CD4-positive, alpha-beta T cell treated with Interleukin-21 for 1 hour (primary cell): ENCODE results near the gene TLR6.

ENCODE experiments used
- DNase-seq: peaks from one replicate; pipeline ENCODE4 v3.0.0-alpha.2; 2020

Gene TLR6

DNA sequence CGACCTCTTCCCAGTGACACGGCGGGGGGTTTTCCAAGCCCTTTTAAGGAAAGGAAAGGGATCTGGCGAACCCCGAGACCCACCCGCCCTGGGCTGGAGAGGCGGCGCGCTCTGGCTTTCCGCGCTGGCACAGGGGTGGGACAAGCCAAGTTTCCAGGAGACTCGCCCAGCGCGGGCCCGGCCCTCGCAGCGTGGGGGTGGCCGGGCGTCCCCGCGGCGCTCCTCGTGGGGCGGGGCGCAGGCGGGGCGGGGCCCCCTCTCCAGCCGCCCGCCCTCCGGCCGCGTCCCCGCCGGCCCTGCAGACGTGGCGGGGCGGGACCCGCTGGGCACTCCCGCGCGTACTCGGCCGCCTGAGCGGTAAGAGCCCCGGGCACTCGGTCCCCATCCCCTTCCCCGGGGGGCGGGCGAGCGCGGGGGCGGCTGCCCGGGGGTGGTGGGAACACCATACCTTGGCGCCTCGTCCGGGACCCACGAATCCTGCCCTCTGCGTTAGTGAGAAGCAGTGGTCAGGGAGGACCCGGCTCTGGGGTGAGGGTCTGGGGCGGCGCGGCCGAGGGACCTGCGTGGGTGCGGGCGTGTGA lies 11.0 kb upstream of the TLR6 start, which contains the start of gene FAM114A1:
TSS of gene FAM114A1 (plus strand) at position 329 of the 581 bp plus-strand sequence. CDS start 10,273 bp downstream, outside the sequence.
- DNase-seq = peak; percentile 3

DNA sequence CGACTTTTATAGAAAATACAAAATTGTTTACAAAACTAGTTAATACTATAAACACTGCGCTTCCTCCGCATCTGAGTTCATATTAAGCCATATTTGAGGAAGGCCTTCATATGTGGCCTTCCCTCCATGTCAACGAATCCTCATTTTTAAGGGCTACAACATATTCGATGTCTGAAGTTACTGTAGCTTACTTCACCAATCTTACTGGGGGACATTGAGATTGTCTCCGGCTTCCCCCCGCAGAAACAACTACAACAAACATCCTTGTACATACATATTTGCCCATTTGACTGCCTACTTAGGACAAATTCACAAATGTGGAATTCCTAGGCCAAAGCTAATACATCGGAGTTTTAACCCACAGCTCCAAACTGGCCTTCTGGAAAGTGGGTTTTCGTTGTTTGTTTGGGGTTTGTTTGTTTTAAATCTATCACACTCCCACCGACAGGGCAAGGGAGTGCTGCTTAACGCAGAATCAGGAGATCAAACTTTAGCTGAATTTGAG lies 10.4 kb upstream of the TLR6 start:
- DNase-seq = no peak

DNA sequence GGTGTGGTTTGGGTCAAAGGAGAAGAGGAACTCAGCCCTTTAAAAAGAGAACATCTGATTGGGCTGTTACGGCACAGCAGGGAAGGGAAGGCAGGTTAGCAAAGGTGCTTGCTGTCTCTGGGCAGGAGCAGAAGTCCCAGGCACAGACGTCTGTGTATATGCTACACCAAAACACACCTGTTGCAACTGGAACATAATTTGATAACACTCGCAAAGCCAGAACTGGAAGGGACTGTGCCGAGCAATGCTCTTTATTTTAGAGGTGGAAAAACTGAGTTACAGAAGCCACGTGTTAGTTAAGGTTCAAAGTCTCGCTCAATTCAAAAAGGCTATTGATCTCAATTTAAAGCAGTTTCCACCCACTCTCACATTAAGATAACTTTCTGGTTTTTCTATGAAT lies 8.8 kb upstream of the TLR6 start:
- no peak for DNase-seq

GRCh38 chr4:38861791-38862190 lies 5.2 kb upstream of the TLR6 start:
- no peak for DNase-seq

- peak; percentile 71 for DNase-seq
These were observed 4.3 kb upstream of the TLR6 start for GRCh38 chr4:38860788-38861424.

DNA sequence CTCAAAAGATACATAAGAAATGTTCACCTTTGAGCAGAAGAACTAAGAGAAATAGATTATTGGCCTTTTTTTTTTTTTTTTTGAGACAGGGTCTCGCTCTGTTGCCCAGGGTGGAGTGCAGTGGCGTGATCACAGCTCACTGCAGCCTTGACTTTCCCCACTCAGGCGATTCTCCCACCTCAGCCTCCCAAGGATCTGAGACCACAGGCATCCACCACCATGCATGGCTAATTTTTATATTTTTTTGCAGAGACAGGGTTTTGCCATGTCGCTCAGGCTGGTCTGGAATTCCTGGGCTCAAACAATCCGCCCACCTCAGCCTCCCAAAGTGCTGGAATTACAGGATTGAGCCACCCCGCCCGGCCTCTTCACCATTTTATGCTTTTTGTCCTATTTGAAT lies 2.9 kb upstream of the TLR6 start:
- DNase-seq = no peak

- DNase-seq = no peak
These were observed 1.4 kb upstream of the TLR6 start for GRCh38 chr4:38858097-38858420.

DNA sequence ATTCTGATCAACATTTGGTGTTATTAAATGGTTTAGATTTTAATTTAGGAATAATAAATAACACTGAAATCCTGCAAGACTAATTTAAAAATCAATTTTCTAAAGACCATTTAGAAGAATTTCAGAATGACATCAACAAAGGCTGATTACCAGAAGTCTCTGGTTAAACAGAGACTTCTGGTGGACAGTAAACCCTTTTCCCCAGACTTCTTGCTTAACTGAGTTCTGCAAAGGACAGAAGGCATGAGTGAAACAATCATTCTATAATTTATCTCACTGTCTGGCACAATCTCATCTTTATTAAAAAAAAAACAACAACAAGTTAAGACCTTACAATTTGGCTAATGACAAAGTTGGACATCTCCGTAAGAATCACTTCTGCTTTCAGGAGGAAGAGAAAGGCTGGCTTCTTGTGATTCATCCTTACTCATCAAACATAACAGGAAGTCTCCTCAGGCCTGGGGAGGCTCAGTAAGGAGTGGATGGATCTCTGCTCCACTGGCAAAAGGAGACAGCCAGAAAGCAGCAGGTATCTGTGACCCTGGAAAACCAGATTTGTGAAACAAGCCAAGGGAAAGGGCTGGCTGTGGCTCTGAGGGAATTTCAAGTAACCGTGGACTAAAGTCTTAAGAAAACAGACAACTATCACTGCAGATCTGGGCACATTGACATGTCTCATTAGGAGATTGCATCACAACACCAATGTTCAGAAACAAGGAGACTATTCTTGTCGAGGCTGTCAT lies 908 bp upstream of the TLR6 start:
- DNase-seq = peak; percentile 28

DNA sequence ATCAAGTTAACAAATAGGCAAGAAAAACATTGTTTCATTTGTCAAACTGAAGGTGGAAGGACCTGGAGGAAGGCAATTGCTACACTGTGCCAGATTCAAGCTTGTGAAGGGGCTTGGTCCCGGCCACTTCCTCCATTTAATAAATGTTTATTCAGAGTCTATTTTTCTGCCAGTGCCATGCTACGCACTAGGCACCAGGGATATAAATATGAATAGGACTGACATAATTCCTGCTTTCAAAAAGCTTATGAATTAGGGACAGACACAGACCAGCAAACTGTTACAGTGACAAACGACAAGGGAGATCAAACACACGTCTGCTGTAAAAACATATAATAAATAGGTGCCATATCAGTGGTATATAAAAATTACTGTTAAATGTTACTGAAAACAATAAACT lies 571 bp downstream of the TLR6 start:
- peak; percentile 19 for DNase-seq

DNA sequence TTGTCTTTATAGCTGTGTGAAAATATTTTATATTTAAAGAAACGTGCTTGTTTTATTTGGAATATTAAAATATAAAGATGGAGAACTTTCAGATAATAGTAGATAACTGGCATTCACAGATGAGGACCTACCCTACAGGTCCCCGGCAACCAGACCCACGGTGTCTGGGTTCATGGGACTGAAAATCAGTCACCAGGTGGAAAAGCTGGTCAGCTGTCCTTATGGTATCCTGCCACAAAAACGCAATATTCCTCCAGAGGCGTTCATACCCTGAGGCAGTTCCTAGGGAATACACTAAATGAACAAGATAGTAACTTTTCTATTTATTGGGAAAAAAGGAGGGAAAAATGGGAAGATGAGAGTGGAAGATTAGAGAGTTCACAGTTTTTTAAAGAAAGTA lies 1.2 kb downstream of the TLR6 start:
- DNase-seq = no peak

GRCh38 chr4:38846015-38846414 lies 10.6 kb downstream of the TLR6 start:
- DNase-seq = no peak

DNA sequence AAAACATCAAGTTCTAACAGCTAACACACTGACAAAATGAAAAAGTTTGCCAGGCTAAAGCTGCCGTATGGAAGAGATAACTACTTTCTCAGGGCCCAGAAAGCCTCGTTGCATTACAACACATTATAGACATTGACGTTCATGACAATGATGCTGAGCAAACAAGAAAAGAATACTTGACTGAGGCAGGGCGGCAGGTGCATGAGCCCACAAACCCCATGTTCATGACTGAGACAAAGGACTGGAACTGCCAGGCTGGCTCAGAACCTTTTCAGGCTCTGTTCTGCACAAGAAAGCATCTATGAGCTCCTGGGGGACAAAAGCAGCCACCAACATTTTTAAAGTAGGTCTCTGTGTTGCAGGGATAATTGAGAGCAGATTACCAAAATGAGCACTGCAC lies 13.6 kb downstream of the TLR6 start:
- DNase-seq = no peak

DNA sequence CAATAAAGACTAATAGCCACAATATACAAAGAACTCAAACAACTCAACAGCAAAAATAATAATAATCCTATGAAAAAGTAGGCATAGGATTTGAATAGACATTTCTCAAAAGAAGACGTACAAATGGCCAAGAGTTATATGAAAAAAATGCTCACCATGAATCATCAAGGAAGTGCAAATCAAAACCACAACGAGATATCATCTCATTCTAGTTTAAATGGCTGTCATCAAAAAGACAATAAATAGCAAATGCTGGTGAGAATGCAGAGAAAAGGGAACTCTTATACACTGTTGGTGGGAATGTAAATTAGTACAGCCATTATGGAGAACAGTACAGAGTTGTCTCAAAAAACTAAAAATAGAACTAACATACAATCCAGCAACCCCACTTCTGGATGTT lies 18.8 kb downstream of the TLR6 start:
- peak; percentile 51 for DNase-seq

GRCh38 chr4:38837334-38837733 lies 19.3 kb downstream of the TLR6 start:
- DNase-seq = no peak

DNA sequence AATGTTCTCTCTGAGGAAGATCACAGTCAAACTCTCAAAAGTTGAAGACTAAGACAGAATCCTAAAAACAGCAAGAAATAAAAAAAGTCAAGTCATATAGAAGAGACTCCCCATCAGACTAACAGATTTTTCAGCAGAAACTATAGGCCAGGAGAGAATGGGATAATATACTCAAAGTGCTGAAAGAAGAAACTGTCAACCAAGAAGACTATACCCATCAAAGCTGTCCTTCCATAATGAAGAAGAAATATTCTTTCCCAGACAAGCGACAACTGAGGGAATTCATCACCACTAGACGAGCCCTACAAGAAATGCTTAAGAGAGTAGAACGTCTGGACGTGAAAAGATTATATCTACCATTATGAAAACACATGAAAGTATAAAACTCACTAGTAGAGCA lies 22.0 kb downstream of the TLR6 start:
- DNase-seq = no peak

DNA sequence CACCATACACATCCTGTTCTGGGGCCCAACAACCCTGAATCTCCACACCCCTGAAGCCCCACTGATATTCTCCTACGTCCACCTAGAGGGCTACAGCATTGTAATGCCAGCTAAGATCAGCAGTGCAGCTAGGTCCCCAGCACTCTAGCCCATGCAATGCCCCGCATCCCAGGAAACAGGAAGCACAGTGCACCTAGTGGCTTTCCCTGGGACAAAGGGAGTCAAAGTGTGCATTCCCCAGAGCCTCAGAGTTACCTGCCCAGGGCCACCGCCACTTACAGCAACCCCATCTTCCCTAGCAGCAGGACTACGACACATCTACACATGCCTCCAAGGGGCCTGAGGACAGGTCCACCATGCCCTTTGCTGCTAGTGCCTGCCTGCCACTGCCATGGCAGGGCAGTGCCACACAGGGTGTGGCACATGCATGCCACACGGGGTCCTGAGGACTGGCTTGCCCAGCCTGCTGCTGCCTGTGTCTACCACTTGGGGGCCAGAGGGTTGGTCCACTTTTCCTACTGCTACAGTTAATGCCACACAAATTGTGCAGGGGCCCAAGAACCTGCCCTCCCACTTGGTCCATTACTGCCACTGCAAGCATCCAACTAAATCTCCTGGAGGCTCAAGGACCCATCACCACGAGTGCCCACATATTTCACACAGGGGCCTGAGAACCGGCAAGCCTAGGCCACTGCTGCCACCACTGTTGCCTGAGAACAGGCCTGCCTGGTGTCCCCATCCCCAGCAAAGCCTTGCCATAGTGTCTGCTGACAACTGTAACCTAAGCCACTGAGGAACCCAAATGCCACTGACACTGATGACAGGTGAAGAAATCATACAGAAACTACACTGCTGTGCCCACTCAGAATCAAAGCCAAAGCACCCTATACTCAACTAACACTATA lies 23.7 kb downstream of the TLR6 start:
- no peak for DNase-seq

GRCh38 chr4:38832206-38832605 lies 24.4 kb downstream of the TLR6 start:
- DNase-seq = no peak

GRCh38 chr4:38831653-38832052 lies 25.0 kb downstream of the TLR6 start:
- DNase-seq = no peak

DNA sequence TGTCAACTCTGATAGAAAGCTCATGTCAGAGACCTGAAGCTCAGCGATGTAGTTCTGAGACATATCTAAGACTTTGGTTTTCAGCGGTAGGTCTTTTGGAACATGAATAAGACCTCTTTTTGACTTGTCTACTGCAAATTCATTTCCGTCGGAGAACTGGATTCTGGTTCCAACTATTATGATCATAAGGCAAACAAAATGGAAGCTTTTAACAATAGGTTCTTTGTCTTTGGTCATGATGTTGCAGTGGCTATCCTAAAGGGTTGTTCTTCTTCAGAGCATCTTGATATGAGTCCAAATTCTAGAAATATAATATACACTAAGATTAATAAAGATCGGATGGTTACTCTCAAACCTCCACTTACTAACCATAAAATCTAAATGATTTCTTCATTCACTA lies 27.4 kb downstream of the TLR6 start:
- DNase-seq = no peak

DNA sequence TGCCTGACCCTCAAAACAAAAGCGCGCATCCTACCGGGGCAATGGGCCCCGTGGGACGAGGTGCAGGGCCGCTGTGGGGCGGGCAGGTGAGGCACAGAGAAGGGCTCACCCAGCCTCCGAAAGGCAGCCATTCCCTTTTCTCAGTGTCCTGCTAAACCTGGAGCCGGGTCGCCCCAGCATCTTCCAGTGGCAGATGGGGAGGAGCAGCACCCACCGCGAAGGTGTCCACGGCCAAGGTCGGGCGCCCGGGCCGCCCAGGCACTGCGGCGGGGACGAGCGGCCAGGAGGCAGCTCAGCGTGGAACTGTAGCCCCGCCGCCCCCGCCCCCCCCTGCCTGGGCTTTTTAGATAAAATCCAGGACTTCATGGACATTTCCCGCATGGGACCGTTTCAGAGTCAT lies 32.9 kb downstream of the TLR6 start:
- no peak for DNase-seq

DNA sequence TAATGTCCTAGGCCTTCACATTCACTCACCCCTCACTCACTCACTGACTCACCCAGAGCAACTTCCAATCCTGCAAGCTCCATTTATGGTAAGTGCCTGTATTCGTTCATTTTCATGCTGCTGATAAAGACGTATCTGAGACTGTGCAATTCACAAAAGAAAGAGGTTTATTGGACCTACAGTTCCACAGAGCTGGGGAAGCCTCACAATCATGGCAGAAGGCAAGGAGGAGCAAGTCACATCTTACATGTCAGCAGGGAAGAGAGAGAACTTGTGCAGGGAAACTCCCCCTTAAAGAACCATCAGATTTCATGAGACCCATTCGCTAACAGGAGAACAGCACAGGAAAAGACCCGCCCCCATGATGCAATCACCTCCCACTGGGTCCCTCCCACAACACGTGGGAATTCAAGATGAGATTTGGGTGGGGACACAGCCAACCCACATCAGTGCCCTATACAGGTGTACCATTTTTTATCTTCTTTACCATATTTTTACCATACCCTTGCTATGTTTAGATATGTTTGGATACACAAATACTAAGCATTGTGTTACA lies 33.8 kb downstream of the TLR6 start:
- DNase-seq = no peak

GRCh38 chr4:38821739-38822138 lies 34.9 kb downstream of the TLR6 start:
- no peak for DNase-seq
